ENCODE results near the gene SMTNL1.
A peak's percentile ranks its signal among the peaks of the same experiment; 100 is the strongest.

SMTNL1 gene

GRCh38 chr11:57597916-57598830, 60.8 kb downstream of the SMTNL1 start:
- peak; percentile 10 for DNase-seq

- DNase-seq: no peak
These were observed 61.4 kb downstream of the SMTNL1 start for GRCh38 chr11:57598831-57599155.

- no peak for DNase-seq
These were observed 62.0 kb downstream of the SMTNL1 start for GRCh38 chr11:57599381-57599780.

Data from midbrain (tissue), 1 donor.